ENCODE data around the gene LRMDA. TPM values are rescaled to one million over a fixed set of nuclear protein-coding genes. Genes with fewer than 3 reads are reported as not detected.

Gene LRMDA
- total and polyA plus RNA-seq, 2 of the 13 experiments (the other 11 are each of a cell fraction or from before 2014, with no cell fraction given) = 13.4 to 22.0 TPM

DNA sequence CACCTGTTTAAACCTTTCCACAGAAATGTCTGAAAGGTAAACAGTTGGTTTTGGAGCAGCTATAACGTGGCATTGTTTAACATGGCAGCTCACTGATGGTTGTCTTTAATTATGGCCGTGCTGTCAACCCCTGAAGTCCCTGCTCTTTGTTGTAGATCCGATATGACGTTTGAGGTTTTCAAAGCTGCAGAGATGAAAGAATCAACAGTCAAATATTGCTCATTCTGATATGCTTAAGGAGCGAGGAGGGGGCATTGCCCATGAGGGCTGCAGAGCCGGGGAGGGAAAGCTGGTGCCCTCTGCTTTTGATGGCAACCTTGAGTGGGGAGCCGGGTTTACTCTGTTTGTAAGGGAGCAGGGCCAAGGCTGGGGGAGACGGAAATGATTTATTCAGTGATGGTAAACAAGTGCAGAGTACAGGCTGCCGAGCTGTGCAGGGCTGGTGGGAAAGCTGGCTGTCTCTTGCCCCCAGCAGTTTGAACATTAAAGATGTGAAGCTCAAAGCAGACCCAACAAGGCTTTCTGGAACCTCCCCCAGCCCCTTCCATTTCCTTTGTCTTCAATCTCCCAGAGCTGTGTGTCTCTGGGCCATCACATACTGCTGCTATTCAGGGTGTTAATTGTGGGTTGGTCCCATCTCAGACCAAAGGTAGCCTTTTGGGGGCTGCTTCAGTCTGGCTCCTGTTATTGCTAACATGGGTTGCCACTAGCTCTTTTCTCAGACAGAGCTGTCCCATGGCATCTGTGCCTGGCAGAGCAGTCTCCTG, 345.5 kb downstream of the LRMDA start (continued):
- no peak for TF ChIP-seq RAD51 (IDR thresholded peaks at IDR 0.05; ENCODE audit: borderline replicate concordance)
- no peak for TF ChIP-seq PAX8 (CRISPR knock-in tag; IDR thresholded peaks at IDR 0.05; ENCODE audit: borderline replicate concordance)
- no peak for TF ChIP-seq ZNF773 (CRISPR knock-in tag; IDR thresholded peaks at IDR 0.05; ENCODE audit: borderline replicate concordance)
- TF ChIP-seq ZBTB3 (CRISPR knock-in tag; IDR thresholded peaks at IDR 0.05; ENCODE audit: borderline replicate concordance, low read depth) = 0 out of 2 replicates have a peak, but pooled peaks have one; percentile 38
- TF ChIP-seq AHDC1 (CRISPR knock-in tag; IDR thresholded peaks at IDR 0.05; ENCODE audit: borderline replicate concordance) = peak; percentile 93; the same call in 1 of the 2 replicates
- peak; percentile 75; the same call in 1 of the 2 replicates for TF ChIP-seq TBX3 (IDR thresholded peaks at IDR 0.05; ENCODE audit: borderline replicate concordance)
- TF ChIP-seq ZNF232 (CRISPR knock-in tag; IDR thresholded peaks at IDR 0.05; ENCODE audit: borderline replicate concordance) = no peak
- TF ChIP-seq TOE1 (CRISPR knock-in tag; IDR thresholded peaks at IDR 0.05) = no peak
- TF ChIP-seq DMAP1 (CRISPR knock-in tag; IDR thresholded peaks at IDR 0.05) = peak; percentile 66
- TF ChIP-seq ARID2 (CRISPR knock-in tag; IDR thresholded peaks at IDR 0.05; ENCODE audit: borderline replicate concordance) = no peak
- TF ChIP-seq ZKSCAN5 (CRISPR knock-in tag; IDR thresholded peaks at IDR 0.05) = no peak
- TF ChIP-seq, protein P1, sequence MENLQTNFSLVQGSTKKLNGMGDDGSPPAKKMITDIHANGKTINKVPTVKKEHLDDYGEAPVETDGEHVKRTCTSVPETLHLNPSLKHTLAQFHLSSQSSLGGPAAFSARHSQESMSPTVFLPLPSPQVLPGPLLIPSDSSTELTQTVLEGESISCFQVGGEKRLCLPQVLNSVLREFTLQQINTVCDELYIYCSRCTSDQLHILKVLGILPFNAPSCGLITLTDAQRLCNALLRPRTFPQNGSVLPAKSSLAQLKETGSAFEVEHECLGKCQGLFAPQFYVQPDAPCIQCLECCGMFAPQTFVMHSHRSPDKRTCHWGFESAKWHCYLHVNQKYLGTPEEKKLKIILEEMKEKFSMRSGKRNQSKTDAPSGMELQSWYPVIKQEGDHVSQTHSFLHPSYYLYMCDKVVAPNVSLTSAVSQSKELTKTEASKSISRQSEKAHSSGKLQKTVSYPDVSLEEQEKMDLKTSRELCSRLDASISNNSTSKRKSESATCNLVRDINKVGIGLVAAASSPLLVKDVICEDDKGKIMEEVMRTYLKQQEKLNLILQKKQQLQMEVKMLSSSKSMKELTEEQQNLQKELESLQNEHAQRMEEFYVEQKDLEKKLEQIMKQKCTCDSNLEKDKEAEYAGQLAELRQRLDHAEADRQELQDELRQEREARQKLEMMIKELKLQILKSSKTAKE (CRISPR knock-in tag; IDR thresholded peaks at IDR 0.05; ENCODE audit: borderline replicate concordance) = peak; percentile 77
- TF ChIP-seq ZNF333 (CRISPR knock-in tag; IDR thresholded peaks at IDR 0.05; ENCODE audit: borderline replicate concordance) = no peak
- TF ChIP-seq MZF1 (CRISPR knock-in tag; IDR thresholded peaks at IDR 0.05; ENCODE audit: borderline replicate concordance) = no peak
- no peak for TF ChIP-seq ZNF704 (CRISPR knock-in tag; IDR thresholded peaks at IDR 0.05; ENCODE audit: borderline replicate concordance)
- no peak for TF ChIP-seq TSC22D2 (CRISPR knock-in tag; IDR thresholded peaks at IDR 0.05; ENCODE audit: borderline replicate concordance)
- no peak for TF ChIP-seq RAD21 (CRISPR knock-in tag; IDR thresholded peaks at IDR 0.05)
- TF ChIP-seq ZNF124 (CRISPR knock-in tag; IDR thresholded peaks at IDR 0.05) = 0 out of 2 replicates have a peak, but pooled peaks have one; percentile 56

All from HepG2 (cell line).